HG03442 (cell line): Measurements from ENCODE around the gene SNAPC4.

ENCODE experiments used
- ATAC-seq: cut with Tn5 transposase; IDR thresholded peaks from one replicate; pipeline ENCODE4 v1.9.1; 2021; ENCODE audit warnings: mild to moderate bottlenecking, moderate library complexity; ENCODE audit not compliant: unreplicated experiment

SNAPC4 gene

GRCh38 chr9:136400038-136400834 lies at the start of gene SNAPC4:
Gene SNAPC4 (minus strand): TSS chr9:136400170. CDS start chr9:136398428, 1,742 bp downstream.
- ATAC-seq = peak; percentile 74

GRCh38 chr9:136448655-136449054 lies 48.7 kb upstream of the SNAPC4 start:
- no peak for ATAC-seq

GRCh38 chr9:136447173-136447778 lies 47.3 kb upstream of the SNAPC4 start:
- no peak for ATAC-seq

DNA sequence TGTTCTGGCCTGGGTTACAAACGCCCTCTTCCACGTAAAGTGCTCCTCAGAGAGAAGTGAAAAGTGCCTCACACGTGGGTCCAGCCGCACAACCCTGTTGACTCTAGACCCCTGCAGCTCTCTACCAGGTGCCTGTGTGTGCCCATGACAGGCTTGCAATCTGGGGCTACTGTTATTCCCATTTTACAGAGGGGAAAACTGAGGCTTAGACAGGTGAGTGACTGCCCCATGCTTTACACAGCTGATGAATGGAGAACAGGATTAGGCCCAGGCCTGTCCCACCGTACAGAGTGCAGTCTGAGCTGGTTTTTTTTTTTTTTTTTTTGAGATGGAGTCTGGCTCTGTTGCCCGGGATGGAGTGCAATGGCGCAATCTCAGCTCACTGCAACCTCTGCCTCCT lies 45.8 kb upstream of the SNAPC4 start:
- ATAC-seq = no peak

GRCh38 chr9:136444102-136444501 lies 44.1 kb upstream of the SNAPC4 start:
- no peak for ATAC-seq

DNA sequence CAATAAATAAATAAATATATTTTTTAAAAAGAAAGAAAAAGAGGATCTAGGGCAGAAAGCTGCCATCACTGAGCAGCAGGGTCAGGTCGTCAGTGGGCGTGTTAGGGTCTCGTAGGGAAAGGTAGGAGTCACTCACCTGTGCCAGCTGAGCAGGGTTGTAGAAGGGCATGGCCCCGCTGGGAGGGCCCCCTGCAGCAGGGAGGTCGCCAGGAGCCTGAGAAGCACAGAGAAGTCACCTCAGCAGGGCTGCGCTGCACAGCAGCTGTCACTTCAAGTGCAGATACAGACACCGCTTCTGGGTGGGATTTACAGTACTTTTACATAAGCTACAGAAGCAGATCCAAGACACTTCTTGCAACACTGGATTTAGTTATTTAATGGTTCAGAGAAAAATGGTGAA lies 43.7 kb upstream of the SNAPC4 start:
- ATAC-seq = no peak

- ATAC-seq = no peak
Measured at GRCh38 chr9:136443087-136443486, 43.1 kb upstream of the SNAPC4 start.

DNA sequence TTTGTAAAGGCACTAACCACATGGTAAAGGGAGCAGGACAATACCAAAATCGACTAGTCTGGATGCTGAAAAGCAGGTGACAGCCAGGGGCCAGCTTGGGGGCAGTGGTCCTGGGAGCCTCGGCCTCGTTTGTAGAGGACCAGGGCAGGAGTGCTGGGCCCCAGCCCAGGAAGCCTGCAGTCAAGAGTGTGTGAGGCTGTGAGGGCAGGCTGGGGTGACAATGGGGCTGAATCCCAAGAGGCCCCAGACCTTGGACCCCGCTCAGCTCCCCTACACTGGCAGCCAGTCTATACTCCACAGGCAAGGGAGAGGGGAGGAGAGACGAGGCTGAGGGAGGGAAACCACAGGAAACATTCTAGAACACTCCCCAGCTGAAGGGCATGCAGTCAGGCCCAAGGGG lies 42.3 kb upstream of the SNAPC4 start:
- ATAC-seq = no peak

- no peak for ATAC-seq
Measured at GRCh38 chr9:136441681-136442245, 41.8 kb upstream of the SNAPC4 start.

- ATAC-seq = no peak
Measured at GRCh38 chr9:136441191-136441680, 41.3 kb upstream of the SNAPC4 start.

DNA sequence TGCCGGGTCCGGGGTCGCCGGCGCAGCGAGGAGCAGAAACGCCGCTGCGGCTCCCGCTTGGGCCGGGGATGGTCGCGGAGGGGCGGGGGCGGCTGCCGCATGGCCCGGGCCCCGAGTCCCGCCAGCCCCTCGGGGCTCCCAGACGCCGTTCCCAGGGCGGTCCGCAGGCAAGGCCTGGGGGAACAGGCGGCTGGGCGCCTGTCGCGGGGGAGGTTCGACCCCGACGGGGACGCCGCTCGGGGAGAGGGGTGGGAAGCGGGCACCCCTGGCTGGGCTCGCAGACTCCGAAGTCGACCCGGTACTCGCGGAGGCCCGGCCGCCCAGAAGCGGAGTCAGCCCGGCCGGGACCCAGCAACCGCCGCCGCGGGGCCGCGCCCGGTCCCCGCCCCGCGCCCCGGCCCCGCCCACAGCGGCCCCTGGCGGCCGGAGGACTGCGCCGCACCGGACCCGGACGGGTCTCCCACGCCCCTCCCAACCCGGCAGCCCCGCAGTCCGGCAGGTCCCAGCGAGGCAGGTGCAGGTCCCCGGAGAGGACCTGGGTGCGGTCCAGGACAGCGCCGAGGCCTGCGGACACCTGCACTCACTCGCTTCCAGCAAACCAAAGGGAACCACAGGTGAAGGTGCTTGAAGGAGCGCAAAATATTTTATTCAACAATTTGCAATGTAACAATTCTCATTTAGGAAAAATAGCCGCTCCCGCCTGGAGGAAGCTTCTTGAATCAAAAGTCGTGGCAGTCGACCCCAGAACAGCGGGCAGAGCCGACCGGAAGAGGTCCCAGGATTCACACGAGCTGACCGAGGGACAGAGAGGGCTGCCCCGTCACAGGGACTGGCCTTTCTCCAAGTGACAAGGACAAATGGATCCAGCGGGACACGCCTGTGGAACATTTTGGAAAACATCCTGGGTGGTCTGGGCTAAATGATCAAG lies 39.8 kb upstream of the SNAPC4 start, which contains the start of gene INPP5E:
TSS of gene INPP5E (minus strand) at position 365 of the 928 bp plus-strand sequence. CDS start 426 bp downstream, outside the sequence.
- ATAC-seq = peak; percentile 67

DNA sequence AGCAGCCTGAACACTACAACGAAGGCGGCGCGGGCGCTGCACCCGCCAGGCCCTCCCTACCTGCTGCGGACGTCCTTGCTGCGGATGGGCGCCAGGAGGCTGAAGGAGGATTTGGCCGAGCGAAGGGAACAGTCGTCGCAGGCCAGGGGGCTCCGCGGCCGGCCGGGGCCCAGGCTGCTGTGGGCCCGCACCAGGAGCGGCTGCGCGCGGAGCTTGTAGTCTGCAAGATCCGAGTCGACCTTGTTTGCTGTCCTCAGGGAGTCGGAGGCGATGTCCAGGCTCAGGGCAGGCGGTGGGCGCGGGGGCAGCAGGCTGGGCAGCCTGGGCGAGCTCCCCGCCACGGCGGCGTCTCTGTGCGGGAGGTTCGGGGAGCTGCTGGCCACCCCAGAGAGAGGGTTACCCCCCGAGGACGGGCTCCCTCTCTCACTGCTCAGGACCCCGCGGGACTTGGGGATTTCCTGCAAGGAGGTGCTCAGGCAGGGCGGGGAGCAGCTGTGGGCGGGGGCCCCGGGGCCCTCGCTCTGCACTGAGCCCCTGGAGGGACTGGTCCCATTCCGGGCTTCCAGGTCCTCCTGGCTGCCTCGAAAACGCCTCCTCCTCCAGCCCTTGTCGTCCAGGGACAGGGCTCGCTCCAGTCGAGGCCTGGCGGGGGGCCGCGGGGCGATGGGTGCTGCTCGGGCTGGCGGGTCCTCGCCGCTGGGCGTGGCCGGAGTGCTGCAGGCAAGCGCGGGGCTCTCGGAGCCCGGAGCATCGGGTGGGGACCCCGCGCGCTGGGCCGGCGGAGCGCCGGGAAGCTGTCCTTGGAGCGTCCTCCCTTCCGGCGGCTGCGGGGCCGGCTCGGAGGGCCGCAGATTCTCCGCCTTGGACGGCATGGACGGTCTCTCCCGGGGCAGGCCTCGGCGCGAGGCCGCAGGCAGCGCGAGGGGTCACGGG lies 38.8 kb upstream of the SNAPC4 start:
- ATAC-seq = peak; percentile 35

DNA sequence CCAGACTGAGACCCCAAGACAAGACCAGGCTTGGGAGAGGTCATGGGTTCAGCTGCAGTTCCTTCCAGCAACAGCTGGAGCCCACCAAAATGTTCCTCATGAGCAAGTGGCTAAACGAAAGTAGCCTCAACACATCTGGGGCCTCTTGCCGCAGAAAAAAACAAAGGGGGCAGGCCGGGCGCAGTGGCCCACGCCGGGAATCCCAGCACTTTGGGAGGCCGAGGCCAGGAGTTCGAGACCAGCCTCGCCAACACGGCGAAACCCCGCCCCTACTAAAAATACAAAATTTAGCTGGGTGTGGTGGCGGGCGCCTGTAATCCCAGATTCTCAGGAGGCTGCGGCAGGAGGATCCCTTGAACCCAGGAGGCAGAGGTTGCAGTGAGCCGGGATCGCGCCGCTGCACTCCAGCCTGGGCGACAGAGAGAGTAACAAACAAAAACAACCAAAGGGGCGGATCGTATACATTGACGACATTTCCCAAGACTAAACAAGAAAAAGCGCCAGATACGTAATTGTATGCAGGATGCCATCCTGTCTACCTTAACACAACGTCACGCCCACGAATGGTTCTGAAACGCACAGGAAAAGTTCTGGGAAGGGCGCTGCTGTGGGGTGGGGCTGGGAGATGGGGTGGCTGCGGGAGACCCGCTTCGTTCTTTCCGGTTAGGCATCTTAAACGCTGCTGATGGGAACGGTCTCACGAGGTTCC lies 38.0 kb upstream of the SNAPC4 start:
- ATAC-seq = no peak

DNA sequence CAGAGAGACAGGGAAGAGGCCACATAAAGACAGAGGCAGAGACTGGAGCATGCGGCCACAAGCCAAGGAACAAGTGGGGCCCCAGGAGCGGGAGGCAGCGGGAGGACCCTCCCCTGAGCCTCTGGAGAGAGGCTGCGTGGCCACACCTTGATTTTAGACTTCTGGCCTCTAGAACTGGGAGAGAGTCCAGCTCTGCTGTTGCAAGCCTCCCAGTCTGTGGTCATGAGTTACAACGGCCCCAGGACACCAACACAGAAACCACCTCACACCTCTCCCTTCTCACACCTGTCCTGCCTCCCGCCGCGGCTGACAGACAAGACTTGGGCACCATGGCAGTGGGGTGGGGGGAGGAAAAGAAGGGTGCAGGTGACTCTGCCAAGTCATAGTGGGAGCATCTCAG lies 37.5 kb upstream of the SNAPC4 start:
- ATAC-seq = no peak

GRCh38 chr9:136436055-136436634 lies 36.2 kb upstream of the SNAPC4 start:
- ATAC-seq = no peak

DNA sequence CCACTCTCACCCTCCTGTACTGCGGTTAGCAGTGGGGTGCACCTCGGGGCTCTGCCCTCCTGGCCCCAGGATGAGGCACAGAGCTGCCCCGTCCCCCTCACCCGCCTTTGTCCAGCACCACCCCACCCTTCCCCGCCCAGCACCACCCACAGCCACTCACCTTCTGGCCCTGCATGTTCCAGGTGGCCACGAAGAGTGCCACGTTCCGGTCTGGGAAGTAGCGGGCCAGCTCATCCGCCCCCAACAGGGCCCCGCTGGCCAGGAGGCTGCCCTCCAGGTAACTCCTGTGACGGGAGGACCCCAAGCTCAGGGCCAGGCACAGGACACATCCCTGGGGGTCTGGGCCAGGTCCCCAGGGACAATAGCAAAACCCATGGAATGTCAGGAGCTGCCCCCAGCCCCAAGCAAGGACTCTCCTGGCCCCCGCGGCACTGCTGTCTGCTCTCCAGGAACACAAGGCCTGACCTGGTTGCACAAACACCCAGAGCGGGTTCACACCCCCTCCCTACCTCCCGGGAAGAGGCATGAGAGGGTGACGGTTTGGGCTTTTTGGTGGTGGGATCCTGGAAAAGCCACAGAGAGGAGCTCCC lies 34.7 kb upstream of the SNAPC4 start:
- ATAC-seq = no peak

GRCh38 chr9:136433849-136434579 lies 34.0 kb upstream of the SNAPC4 start:
- no peak for ATAC-seq
